Trophoblast cell (in vitro differentiated cells and primary cell): Measurements from ENCODE around the gene GRIN3A.

ENCODE experiments used
- DNase-seq, 2 donors: peaks; one replicate each; pipeline ENCODE4 v3.0.0-alpha.2; 2016
- H2AFZ ChIP-seq: 2 replicates; pipeline ENCODE4 v1.6.1; 2013; ENCODE audit warnings: low read length, moderate library complexity, mild to moderate bottlenecking; ENCODE audit not compliant: insufficient read depth, poor library complexity
- H2AK5ac ChIP-seq: 2 replicates; pipeline ENCODE4 v1.6.1; 2013; ENCODE audit warnings: mild to moderate bottlenecking, low read length
- H2BK120ac ChIP-seq: 2 replicates; pipeline ENCODE4 v1.6.1; 2013; ENCODE audit warnings: low read length, mild to moderate bottlenecking, moderate library complexity; ENCODE audit not compliant: insufficient read depth, poor library complexity
- H2BK12ac ChIP-seq: 2 replicates; pipeline ENCODE4 v1.6.1; 2013; ENCODE audit warnings: mild to moderate bottlenecking, low read length, moderate library complexity
- H2BK5ac ChIP-seq: 2 replicates; pipeline ENCODE4 v1.6.1; 2013; ENCODE audit warnings: low read length, low read depth, moderate library complexity, mild to moderate bottlenecking; ENCODE audit not compliant: poor library complexity
- H3K14ac ChIP-seq: 2 replicates; pipeline ENCODE4 v1.6.1; 2013; ENCODE audit warnings: mild to moderate bottlenecking, low read length
- H3K18ac ChIP-seq: 2 replicates; pipeline ENCODE4 v1.6.1; 2013; ENCODE audit warnings: mild to moderate bottlenecking, low read length
- H3K23ac ChIP-seq: 2 replicates; pipeline ENCODE4 v1.6.1; 2013; ENCODE audit warnings: low read length
- H3K27ac ChIP-seq: 2 replicates; pipeline ENCODE4 v1.5.1; 2013; ENCODE audit warnings: low read depth, mild to moderate bottlenecking, inconsistent platforms, low read length, moderate library complexity
- H3K27me3 ChIP-seq: 2 replicates; pipeline ENCODE4 v1.6.1; 2013; ENCODE audit warnings: inconsistent platforms, mild to moderate bottlenecking, low read length, moderate library complexity; ENCODE audit not compliant: insufficient read depth
- H3K36me3 ChIP-seq, 2 experiments: 1 replicate in 1 of 2; 2 replicates in 1 of 2; pipeline ENCODE4 v1.6.1; 2013; ENCODE audit warnings: low read length in 2 of 2, mild to moderate bottlenecking in 2 of 2, moderate library complexity in 1 of 2; ENCODE audit not compliant: insufficient read depth in 2 of 2, control insufficient read depth in 1 of 2
- H3K4ac ChIP-seq: 2 replicates; pipeline ENCODE4 v1.6.1; 2013; ENCODE audit warnings: low read depth, mild to moderate bottlenecking, low read length, moderate library complexity
- H3K4me1 ChIP-seq, 2 experiments: 1 replicate in 1 of 2; 2 replicates in 1 of 2; pipeline ENCODE4 v1.6.1; 2013; ENCODE audit warnings: low read length in 2 of 2, mild to moderate bottlenecking in 2 of 2, moderate library complexity in 1 of 2; ENCODE audit not compliant: insufficient read depth in 2 of 2, control insufficient read depth in 1 of 2
- H3K4me2 ChIP-seq: 2 replicates; pipeline ENCODE4 v1.6.1; 2013; ENCODE audit warnings: inconsistent platforms, mild to moderate bottlenecking, low read length, moderate library complexity
- H3K4me3 ChIP-seq: 2 replicates; pipeline ENCODE4 v1.5.1; 2013; ENCODE audit warnings: mild to moderate bottlenecking, low read depth, low read length, inconsistent platforms
- H3K79me1 ChIP-seq: one replicate; pipeline ENCODE4 v1.6.1; 2013; ENCODE audit warnings: low read length
- H3K79me2 ChIP-seq: 2 replicates; pipeline ENCODE4 v1.6.1; 2013; ENCODE audit warnings: low read length, mild to moderate bottlenecking; ENCODE audit not compliant: control insufficient read depth, insufficient read depth, poor library complexity
- H3K9ac ChIP-seq: 2 replicates; pipeline ENCODE4 v1.6.1; 2013; ENCODE audit warnings: mild to moderate bottlenecking, low read length
- H3K9me3 ChIP-seq: 2 replicates; pipeline ENCODE4 v1.6.1; 2013; ENCODE audit warnings: low read depth, mild to moderate bottlenecking, control low read depth, inconsistent platforms, low read length; ENCODE audit not compliant: insufficient read depth
- H4K12ac ChIP-seq: 2 replicates; pipeline ENCODE4 v1.6.1; 2013; ENCODE audit warnings: low read depth, mild to moderate bottlenecking, low read length, moderate library complexity
- H4K8ac ChIP-seq: 2 replicates; pipeline ENCODE4 v1.6.1; 2013; ENCODE audit warnings: low read depth, mild to moderate bottlenecking, low read length, moderate library complexity
- H4K91ac ChIP-seq: one replicate; pipeline ENCODE4 v1.6.1; 2013; ENCODE audit warnings: low read depth, mild to moderate bottlenecking, low read length, moderate library complexity
- WGBS: extraction: QIAGEN DNeasy Blood & Tissue Kit; methylation state at CpG from one replicate; pipeline ENCODE4 v1.1.7; 2013; ENCODE audit warnings: missing lambda C conversion rate; ENCODE audit not compliant: insufficient read length, insufficient coverage; ENCODE audit errors: extremely low coverage; 5-methylcytosine and 5-hydroxymethylcytosine counted together

Gene GRIN3A

DNA sequence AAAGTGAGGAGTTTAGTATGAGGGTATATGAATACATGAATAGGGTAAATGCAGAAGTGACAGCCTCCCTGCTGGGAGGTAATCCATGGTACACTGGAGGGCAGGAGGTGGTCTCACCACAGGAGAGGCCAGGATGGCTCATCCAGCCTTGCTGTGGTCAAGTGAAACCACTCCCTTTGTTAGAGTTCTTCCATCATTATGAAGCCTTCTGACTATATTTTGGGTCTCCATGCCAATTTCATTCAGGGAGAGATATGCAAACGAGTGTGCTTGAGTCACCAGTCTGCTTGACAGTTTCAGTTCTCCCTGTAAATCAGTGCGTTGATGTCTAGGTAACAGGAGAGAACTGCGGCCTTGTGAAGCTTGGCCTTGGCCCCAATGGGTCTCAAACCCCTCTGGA, 160.1 kb downstream of the GRIN3A start:
- Histone ChIP-seq H2AK5ac (no peak overlapping the region), H3K23ac (no peak overlapping the region), H4K8ac (no peak overlapping the region), H4K12ac (no peak overlapping the region), H2AFZ (no peak overlapping the region), H3K18ac (no peak overlapping the region), H2BK5ac (no peak overlapping the region), H3K4me3 (no peak overlapping the region), H3K9ac (no peak overlapping the region), H3K9me3 (no peaks in the 10 kb centered on the region), H3K14ac (no peak overlapping the region), H2BK120ac (no peak overlapping the region), H3K4me1 (no peaks in the 10 kb centered on the region), H4K91ac (no peak overlapping the region), H3K4me2 (no peak overlapping the region), H3K36me3 (no peaks in the 10 kb centered on the region), H3K79me1 (no peaks in the 10 kb centered on the region), H3K27me3 (peaks cover 2% of the 10 kb centered on the region), H3K27ac (no peak overlapping the region), H3K4ac (no peak overlapping the region), H3K79me2 (no peaks in the 10 kb centered on the region), H2BK12ac (no peak overlapping the region)
- no peak for DNase-seq
- no CpG with 5 or more reads among the region's 3 CpGs for WGBS

GRCh38 chr9:101574731-101575333, 163.6 kb downstream of the GRIN3A start:
- Histone ChIP-seq H3K14ac (no peak overlapping the region), H3K27ac (no peak overlapping the region), H4K12ac (no peak overlapping the region), H3K4ac (no peak overlapping the region), H3K4me3 (no peak overlapping the region), H2BK5ac (no peak overlapping the region), H3K23ac (no peak overlapping the region), H2BK12ac (no peak overlapping the region), H2AFZ (no peak overlapping the region), H3K9me3 (no peaks in the 10 kb centered on the region), H2BK120ac (no peak overlapping the region), H3K9ac (no peak overlapping the region), H3K4me2 (no peak overlapping the region), H3K27me3 (peaks cover 2% of the 10 kb centered on the region), H2AK5ac (no peak overlapping the region), H4K91ac (no peak overlapping the region), H3K79me2 (no peaks in the 10 kb centered on the region), H3K79me1 (no peaks in the 10 kb centered on the region), H4K8ac (no peak overlapping the region), H3K4me1 (no peaks in the 10 kb centered on the region), H3K18ac (no peak overlapping the region), H3K36me3 (no peaks in the 10 kb centered on the region)
- DNase-seq, result no peak

GRCh38 chr9:101572316-101572715, 166.1 kb downstream of the GRIN3A start:
- WGBS, result no CpG with 5 or more reads among the region's 2 CpGs
- Histone ChIP-seq H3K27ac (no peak overlapping the region), H3K4me2 (no peak overlapping the region), H3K79me1 (no peaks in the 10 kb centered on the region), H2AFZ (no peak overlapping the region), H2BK120ac (no peak overlapping the region), H3K9ac (no peak overlapping the region), H3K9me3 (no peaks in the 10 kb centered on the region), H2AK5ac (no peak overlapping the region), H3K4ac (no peak overlapping the region), H4K12ac (no peak overlapping the region), H4K8ac (no peak overlapping the region), H3K79me2 (no peaks in the 10 kb centered on the region), H3K14ac (no peak overlapping the region), H3K18ac (no peak overlapping the region), H3K27me3 (peaks cover 2% of the 10 kb centered on the region), H3K36me3 (no peaks in the 10 kb centered on the region), H2BK5ac (no peak overlapping the region), H3K23ac (no peak overlapping the region), H3K4me3 (no peak overlapping the region), H4K91ac (no peak overlapping the region), H3K4me1 (no peaks in the 10 kb centered on the region), H2BK12ac (no peak overlapping the region)
- no peak for DNase-seq

GRCh38 chr9:101571114-101571513, 167.3 kb downstream of the GRIN3A start:
- Histone ChIP-seq H3K4me3 (no peak overlapping the region), H3K79me1 (no peaks in the 10 kb centered on the region), H3K23ac (no peak overlapping the region), H3K27me3 (peaks cover under 1% of the 10 kb centered on the region), H3K36me3 (no peaks in the 10 kb centered on the region), H2AK5ac (no peak overlapping the region), H2AFZ (no peak overlapping the region), H3K9ac (no peak overlapping the region), H3K4ac (no peak overlapping the region), H3K4me2 (no peak overlapping the region), H2BK5ac (no peak overlapping the region), H3K4me1 (no peaks in the 10 kb centered on the region), H3K14ac (no peak overlapping the region), H4K12ac (no peak overlapping the region), H2BK120ac (no peak overlapping the region), H2BK12ac (no peak overlapping the region), H3K9me3 (no peaks in the 10 kb centered on the region), H4K8ac (no peak overlapping the region), H3K27ac (no peak overlapping the region), H3K18ac (no peak overlapping the region), H4K91ac (no peak overlapping the region), H3K79me2 (no peaks in the 10 kb centered on the region)
- WGBS, result no CpG with 5 or more reads among the region's 1 CpG
- DNase-seq, result no peak
